Measurements from ENCODE around the gene CNIH3.

GRCh38 chr1:224707843-224708725 is 92.0 kb downstream of the CNIH3 start:
- TF ChIP-seq, protein P1, sequence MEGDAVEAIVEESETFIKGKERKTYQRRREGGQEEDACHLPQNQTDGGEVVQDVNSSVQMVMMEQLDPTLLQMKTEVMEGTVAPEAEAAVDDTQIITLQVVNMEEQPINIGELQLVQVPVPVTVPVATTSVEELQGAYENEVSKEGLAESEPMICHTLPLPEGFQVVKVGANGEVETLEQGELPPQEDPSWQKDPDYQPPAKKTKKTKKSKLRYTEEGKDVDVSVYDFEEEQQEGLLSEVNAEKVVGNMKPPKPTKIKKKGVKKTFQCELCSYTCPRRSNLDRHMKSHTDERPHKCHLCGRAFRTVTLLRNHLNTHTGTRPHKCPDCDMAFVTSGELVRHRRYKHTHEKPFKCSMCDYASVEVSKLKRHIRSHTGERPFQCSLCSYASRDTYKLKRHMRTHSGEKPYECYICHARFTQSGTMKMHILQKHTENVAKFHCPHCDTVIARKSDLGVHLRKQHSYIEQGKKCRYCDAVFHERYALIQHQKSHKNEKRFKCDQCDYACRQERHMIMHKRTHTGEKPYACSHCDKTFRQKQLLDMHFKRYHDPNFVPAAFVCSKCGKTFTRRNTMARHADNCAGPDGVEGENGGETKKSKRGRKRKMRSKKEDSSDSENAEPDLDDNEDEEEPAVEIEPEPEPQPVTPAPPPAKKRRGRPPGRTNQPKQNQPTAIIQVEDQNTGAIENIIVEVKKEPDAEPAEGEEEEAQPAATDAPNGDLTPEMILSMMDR (IDR thresholded peaks at IDR 0.05): no peak
- no peak for TF ChIP-seq EP300 (IDR thresholded peaks at IDR 0.05; ENCODE audit: low read depth)
